C4-2B (cell line): ENCODE measurements around the gene HMGXB4.

ENCODE experiments used
- H3K27ac ChIP-seq: fragments of 450-650 bp; 2 replicates; pipeline ENCODE4 v1.5.1; 2017
- CTCF ChIP-seq: fragments of 450-650 bp; conservative IDR thresholded peaks from 2 replicates; pipeline ENCODE4 v1.5.1; 2017; ENCODE audit warnings: mild to moderate bottlenecking
- ZFX ChIP-seq: fragments of 450-650 bp; IDR thresholded peaks from 2 replicates; pipeline ENCODE4 v1.6.1; 2017

HMGXB4 gene

DNA sequence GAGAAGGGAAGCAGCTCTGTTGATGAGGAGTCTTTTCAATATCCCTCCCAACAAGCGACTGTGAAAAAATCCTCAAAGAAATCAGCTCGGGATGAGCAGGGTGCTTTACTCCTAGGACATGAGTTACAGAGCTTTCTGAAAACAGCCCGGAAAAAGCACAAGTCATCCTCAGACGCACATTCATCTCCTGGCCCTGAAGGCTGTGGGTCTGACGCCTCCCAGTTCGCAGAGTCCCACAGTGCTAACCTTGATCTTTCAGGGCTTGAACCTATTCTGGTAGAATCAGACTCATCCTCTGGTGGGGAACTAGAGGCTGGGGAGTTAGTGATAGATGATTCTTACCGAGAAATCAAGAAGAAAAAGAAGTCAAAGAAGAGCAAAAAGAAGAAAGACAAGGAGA is 7.7 kb downstream of the HMGXB4 start:
- peak overlapping the region; percentile 84 for H3K27ac ChIP-seq
- TF ChIP-seq ZFX (no peak), CTCF (no peak)

GRCh38 chr22:35266277-35266676 is 9.0 kb downstream of the HMGXB4 start:
- TF ChIP-seq CTCF, result no peak
- no peak for TF ChIP-seq ZFX
- H3K27ac ChIP-seq, result peak overlapping the region; percentile 84

GRCh38 chr22:35269630-35270029 is 12.3 kb downstream of the HMGXB4 start:
- H3K27ac ChIP-seq, result no peak overlapping the region
- TF ChIP-seq ZFX (no peak), CTCF (no peak)

DNA sequence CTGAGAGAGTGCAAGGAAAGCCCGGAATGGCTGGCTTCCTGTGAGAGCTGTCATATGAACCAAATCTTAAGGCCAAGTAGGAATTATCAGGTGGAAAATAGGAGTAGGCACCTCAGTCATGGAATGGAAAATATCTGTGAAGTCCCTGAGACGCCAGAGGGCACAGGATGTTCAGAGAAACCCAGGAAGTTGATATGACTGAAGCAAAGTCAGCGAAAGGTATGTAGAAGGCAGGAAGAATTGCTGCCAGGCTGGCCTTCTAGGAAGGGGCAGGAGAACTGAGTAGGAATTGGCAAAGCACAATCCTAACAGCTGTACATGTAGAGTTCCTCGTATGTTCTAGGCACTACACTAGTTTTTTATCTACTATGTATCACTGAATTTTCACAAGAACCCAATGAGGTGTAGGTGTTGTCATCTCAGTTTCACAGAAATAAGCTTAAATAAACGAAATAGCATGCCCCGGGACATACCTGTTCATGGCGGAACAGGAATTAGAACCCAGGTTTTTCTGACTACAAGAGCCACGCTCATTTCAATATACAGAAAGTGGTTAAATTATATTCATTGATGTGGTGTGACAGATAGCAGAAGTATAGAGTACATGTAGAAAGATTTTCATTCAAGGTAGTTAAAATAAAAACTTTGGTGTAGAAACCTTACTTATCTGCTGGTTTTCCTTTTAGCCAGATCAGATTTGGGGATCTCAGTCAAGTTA is 17.0 kb downstream of the HMGXB4 start:
- TF ChIP-seq CTCF (no peak), ZFX (no peak)
- no peak overlapping the region for H3K27ac ChIP-seq

DNA sequence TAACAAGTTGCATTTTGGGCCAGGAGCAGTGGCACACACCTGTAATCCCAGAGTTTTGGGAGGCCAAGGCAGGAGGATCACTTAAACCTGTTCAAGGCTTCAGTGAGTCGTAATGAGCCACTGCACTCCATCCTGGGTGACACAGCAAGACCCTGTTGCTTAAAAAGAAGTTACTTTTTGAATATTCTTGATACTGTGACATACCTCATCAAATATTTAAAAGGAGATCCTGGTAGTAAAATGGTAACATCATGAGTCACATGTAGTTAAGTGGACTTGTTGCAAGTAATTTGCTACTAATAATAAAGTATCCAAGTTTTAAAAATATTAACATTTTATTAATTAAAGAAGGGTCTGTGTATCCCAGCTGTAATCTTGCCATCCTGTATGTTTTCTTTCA is 18.3 kb downstream of the HMGXB4 start:
- TF ChIP-seq ZFX (no peak), CTCF (no peak)
- no peak overlapping the region for H3K27ac ChIP-seq

DNA sequence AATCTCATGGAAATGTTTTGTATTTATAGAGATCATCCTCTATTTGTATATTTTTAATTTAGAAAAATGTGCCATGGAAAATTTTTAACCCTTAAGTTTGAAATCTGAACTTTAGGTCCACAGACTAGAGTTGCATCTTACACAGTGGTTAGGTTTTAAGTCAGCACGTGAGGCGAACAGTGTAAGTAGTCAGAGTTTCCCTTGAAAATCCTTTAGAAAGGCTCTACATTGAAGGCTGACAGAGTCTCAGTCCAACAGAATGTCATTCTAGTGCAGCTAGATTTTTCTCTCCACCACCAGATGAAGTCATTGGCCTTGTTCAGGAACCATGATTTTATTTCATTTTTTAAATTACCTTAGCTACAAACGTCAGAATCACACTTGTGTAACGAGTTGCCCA is 18.7 kb downstream of the HMGXB4 start:
- H3K27ac ChIP-seq, result no peak overlapping the region
- TF ChIP-seq ZFX (no peak), CTCF (no peak)

DNA sequence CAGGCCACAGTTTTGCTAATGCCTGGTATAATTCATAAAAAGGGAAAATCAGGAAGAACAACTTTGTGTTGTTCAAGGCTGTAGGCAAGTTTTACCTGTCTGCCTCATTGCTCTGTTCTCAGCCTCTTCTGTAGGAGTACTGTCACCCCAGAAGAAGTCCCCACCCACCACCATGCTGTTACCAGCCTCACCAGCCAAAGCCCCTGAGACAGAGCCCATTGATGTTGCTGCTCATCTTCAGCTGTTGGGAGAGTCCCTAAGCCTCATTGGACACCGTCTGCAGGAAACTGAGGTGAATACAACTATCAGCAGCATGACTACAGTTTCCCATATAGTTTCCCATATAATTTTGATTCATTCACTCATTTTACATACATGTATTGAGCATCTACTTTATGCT is 30.8 kb downstream of the HMGXB4 start:
- TF ChIP-seq CTCF (no peak), ZFX (no peak)
- no peak overlapping the region for H3K27ac ChIP-seq
